GM19023 (cell line): Measurements from ENCODE around the gene IL25.
"Not testable (repeated sequence)": the region's sequence is repeated elsewhere in the genome, so short reads cannot be mapped to it uniquely, and the experiment has no call there.

ENCODE experiments used
- ATAC-seq: cut with Tn5 transposase; IDR thresholded peaks from one replicate; pipeline ENCODE4 v1.9.1; 2021; ENCODE audit warnings: mild to moderate bottlenecking, moderate library complexity; ENCODE audit not compliant: unreplicated experiment

The IL25 gene

DNA sequence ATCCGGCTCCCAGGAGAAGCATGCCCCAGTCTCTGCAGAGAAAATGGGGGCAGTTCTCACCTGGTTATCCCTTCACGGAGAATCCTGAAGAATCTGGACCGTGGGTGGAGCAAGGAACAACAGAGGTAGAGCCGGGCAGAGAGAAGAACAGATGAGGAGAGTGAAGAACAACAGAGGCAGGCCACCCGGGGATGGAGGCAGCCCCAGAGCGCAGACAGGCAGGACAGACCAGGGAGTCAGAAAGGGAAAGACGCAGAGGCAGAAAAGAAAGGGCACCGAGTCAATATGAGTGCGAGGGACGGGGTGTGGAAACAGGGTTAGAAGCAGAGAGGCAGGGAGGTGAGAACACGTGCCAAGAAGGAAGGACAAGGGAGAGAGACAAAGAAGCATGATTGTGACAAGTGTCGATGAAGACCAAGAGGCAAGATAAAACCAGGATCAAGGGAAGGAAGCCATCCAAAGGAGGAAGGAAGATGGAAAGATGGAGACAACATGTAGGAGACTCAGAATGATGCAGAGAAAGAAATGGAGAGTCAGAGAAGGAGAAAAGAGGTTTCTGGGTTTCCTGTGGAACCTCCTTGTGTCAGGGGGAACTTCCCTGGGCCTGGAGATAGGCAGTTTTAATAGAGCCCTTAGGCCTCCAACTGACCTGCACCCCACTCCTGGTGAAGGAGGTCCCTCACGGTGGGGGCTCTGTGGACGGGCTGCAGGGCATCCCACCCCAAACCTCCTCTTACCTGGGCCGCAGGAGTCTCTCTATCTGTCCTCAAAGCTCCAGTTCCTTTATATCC, 35.1 kb downstream of the IL25 start, which contains the start of gene MYH6:
Gene MYH6, minus strand, starts transcription at position 758 of the 791 bp plus-strand sequence. CDS start 1,050 bp downstream, outside the sequence.
- no peak for ATAC-seq

GRCh38 chr14:23408307-23408630, 35.7 kb downstream of the IL25 start:
- ATAC-seq = no peak

- ATAC-seq = no peak
Observed at GRCh38 chr14:23409475-23409874, 36.9 kb downstream of the IL25 start.

DNA sequence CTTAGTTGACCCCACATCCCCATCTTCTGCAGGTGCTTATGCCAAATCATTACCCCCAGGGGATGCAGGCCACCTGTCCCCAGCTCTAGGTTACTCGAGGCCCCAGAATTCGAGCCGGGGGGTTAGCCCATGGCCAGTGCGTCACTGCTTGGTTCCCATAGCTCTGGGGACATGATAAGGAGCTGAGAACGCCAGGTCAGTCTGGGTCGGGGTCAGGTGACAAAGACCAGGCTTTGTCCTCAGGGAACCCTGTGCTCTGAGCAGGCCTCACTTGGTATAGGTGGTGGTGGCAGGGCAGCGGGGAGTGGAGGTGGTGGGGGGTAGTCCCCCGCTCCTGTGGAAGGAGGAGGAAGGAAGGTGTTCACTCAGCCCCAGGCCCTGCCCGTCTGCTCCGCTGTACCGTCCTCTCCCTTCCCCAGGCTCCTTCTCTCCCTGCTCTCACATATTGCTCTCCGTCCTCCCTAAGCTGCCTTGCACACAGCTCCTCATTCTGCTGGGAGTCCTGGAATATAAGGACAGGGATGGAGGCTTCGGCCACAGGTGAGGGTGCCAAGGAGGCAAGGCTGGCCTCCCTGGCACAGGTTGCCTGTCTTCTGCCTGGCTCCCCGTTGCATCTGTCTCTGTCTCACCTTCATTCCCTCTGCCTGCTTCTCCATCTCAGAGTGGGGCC, 37.5 kb downstream of the IL25 start:
- no peak for ATAC-seq

DNA sequence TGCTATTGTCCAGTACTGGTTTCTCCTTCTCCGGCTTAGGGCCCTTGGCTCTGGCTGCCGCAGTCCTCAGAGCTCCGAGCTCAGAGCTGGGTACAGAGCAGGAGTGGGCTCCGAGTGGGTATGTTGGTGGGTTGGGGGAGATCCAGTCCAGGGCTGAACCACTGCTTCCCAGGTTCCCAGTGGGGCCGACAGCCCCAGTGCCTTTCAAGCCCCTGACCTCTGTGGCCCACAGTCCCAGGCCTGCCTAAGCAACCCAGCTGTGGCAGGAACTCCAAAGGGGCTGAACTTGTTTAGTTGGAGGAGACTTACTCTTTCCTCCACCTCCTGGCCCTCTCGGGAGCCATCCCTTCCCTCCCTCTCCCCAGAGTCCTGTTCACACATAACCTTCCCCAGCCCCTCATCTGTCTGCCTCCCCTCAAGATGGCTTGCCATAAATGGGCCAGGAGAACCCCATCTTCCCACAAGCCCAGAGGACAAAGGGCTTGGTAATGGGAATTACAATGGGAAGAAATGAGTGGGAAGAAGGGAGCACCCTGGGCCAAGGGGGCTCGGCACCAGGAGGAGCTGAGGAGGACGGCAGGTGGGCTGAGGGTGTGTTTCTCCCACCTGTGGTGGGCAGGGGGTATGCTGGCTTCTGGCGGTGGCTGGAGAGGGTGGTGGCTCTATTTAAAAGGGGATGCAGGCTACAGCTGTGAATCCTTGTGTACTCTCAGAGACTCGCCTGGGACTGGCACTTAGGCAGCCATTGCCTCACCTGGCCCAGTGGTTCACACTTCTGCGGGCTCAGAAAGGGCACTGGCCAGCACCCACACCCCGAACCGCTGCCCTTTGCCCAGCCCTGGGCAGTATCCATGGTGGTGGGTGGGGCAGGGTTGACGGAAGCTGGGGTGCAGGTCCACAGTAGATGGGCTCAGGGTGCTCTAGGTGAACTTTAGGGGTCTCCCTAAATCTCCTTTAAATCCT, 39.2 kb downstream of the IL25 start:
- no peak for ATAC-seq

DNA sequence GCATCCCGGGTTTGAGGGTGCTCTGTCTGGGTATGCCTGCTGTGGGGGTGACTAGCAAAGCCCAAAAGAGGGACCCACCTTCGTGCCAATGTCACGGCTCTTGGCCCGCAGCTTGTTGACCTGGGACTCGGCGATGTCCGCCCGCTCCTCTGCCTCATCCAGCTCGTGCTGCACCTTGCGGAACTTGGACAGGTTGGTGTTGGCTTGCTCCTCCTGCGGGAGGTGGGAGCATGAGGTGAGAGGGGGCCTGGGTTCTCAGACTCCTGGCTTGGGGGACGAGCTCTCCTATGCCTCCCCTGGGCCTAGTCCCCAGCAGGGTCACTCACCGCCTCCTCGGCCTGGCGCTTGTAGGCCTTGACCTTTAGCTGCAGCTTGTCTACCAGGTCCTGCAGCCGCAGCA, 41.1 kb downstream of the IL25 start:
- ATAC-seq = no peak

- ATAC-seq = no peak
Observed at GRCh38 chr14:23414254-23414653, 41.6 kb downstream of the IL25 start.

GRCh38 chr14:23414906-23415820, 42.6 kb downstream of the IL25 start:
- no peak for ATAC-seq

GRCh38 chr14:23415821-23416778, 43.5 kb downstream of the IL25 start:
- ATAC-seq = no peak

DNA sequence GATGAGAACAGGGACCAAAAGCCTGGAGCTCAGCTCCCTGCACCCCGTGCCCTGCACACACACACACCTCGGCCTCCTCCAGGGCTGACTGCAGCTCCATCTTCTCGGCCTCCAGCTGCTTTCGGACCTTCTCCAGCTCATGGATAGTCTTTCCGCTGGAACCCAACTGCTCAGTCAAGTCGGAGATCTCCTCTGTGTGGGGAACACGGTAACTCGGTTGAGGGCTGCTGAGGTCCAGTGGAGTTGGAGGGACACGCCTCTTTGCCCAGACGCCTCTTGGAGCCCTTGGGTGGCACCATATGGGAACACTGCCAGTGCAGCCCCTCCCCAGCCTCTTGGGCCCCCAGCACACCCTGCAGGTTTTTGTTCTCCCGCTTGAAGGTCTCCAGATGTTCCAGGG, 44.2 kb downstream of the IL25 start:
- ATAC-seq = no peak

- not testable (repeated sequence) for ATAC-seq
Observed at GRCh38 chr14:23417269-23417668, 44.7 kb downstream of the IL25 start.

GRCh38 chr14:23418021-23418420, 45.4 kb downstream of the IL25 start:
- no peak for ATAC-seq

DNA sequence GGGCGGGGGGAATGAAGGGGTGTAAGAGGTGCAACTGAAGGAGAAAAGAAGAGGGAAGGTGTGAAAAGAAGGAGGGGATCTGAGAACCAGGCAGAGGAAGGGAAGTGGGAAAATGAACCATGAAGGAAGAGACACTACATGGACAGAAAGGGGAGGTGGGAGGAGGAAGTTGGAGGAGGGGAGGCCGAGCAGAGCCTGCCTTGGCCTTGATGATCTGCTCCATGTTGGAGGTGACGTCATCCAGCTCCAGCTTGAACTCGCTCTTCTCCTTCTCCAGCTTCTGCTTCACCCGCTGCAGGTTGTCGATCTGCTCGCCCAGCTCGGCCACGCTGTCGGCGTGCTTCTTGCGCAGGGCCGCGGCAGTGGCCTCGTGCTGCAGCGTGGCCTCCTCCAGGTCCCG, 47.0 kb downstream of the IL25 start:
- ATAC-seq = not testable (repeated sequence)

- no peak for ATAC-seq
Observed at GRCh38 chr14:23421594-23421993, 49.0 kb downstream of the IL25 start.

DNA sequence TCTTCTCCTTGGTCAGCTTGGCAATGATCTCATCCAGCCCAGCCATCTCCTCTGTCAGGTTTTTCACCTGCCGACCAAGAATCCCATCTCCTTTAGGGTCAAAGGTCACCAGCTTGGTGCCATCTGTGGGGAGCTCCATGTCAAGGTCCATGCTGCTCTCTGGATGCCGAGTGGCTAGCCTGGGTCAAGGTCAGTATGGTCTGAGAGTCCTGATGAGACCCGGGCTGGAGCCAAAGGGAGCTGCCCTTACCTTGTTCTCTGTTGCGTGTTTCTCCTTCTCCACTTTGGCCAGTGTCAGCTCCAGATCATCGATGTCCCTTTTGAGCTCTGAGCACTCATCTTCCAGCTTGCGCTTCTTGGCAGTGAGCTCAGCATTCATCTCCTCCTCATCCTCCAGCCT, 51.0 kb downstream of the IL25 start:
- ATAC-seq = no peak

DNA sequence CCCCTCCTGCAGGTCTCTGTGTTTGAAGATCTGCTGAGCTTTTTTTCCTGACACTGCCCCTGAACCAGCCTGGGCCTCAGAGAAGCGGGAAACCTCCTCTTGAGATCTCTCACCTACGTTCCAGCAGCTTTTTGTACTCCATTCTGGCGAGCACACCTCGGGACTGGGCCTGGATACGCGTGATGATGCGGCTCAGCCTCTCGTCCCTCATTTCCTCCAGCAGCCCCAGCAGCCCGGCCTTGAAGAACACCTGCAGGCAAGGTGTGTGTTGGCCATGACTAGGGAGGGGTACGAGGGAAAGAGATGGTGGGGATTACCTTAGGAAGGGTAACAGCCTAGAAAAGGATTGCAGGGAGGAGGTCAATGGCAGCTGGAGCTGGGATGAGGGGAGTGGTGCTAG, 52.6 kb downstream of the IL25 start:
- ATAC-seq = no peak

GRCh38 chr14:23425798-23426197, 53.2 kb downstream of the IL25 start:
- not testable (repeated sequence) for ATAC-seq
